Breast epithelium (tissue), 4 donors: ENCODE results near the gene SLC15A3. TPM values are rescaled to one million over a fixed set of nuclear protein-coding genes. Genes with fewer than 3 reads are reported as not detected.

Experiments used
- DNase-seq, 2 donors: peaks; one replicate each; pipeline ENCODE4 v3.0.0-alpha.2; 2019; ENCODE audit warnings: low spot score in 2 of 2
- H3K27ac ChIP-seq, 2 donors: fragments of 200-600 bp; sonication (generic) in 1 of 2; one replicate each; pipeline ENCODE4 v1.5.1; 2016 to 2019; ENCODE audit warnings: mild to moderate bottlenecking in 1 of 2
- H3K27me3 ChIP-seq, 2 donors: fragments of 200-600 bp; sonication (generic) in 1 of 2; one replicate each; pipeline versions ENCODE4 v1.5.1 to v1.6.0; 2017 to 2019; ENCODE audit warnings: control low read depth in 1 of 2, mild to moderate bottlenecking in 1 of 2
- H3K36me3 ChIP-seq: fragments of 200-600 bp; one replicate; pipeline ENCODE4 v1.5.1; 2019
- H3K4me1 ChIP-seq, 2 donors: fragments of 200-600 bp; sonication (generic); one replicate each; pipeline ENCODE4 v1.5.1; 2016 to 2019; ENCODE audit warnings: control low read depth in 1 of 2
- H3K4me3 ChIP-seq, 3 donors: fragments of 200-600 bp; sonication (generic); 1 replicate in 2 of 3; 2 replicates in 1 of 3; pipeline ENCODE4 v1.5.1; 2016 to 2019; ENCODE audit warnings: mild to moderate bottlenecking in 3 of 3, moderate library complexity in 2 of 3
- H3K9me3 ChIP-seq, 2 donors: fragments of 200-600 bp; sonication (generic) in 1 of 2; one replicate each; pipeline ENCODE4 v1.5.1; 2016 to 2019; ENCODE audit warnings: control low read depth in 1 of 2
- CTCF ChIP-seq, 3 donors: fragments of 450-650 bp; IDR thresholded peaks; one replicate each; pipeline ENCODE4 v1.5.1; 2016 to 2017; ENCODE audit warnings: antibody characterized with exemption in 3 of 3, mild to moderate bottlenecking in 3 of 3, moderate library complexity in 3 of 3
- POLR2A ChIP-seq: fragments of 450-650 bp; IDR thresholded peaks from one replicate; pipeline ENCODE4 v1.6.1; 2016; ENCODE audit warnings: antibody characterized with exemption, mild to moderate bottlenecking, moderate library complexity
- POLR2AphosphoS5 ChIP-seq, 3 donors: sonication (generic); formaldehyde crosslinking; IDR thresholded peaks; one replicate each; pipeline ENCODE4 v1.6.1; 2017; ENCODE audit warnings: antibody characterized with exemption in 3 of 3
- intact Hi-C: fragments of 100-400 bp; cut with DNase I; formaldehyde crosslinking; loops from one replicate; pipeline ENCODE4 v1.15.1; 2023; ENCODE audit warnings: low total_unique reads
- total RNA-seq, 3 donors: library from RNA; depleted of rRNA; stranded (reverse); fragments of >200 nt; gene quantifications; one replicate each; pipeline ENCODE4 v1.1.0, GENCODE V29; 2016

SLC15A3 gene
- total RNA-seq, 3 donors from 2014 or later, result 8.8 to 23.2 (median 20.8) TPM

- no peaks in the 10 kb centered on the region for H3K4me1 ChIP-seq
- no peak for TF ChIP-seq POLR2AphosphoS5 (IDR thresholded peaks at IDR 0.05)
- no peak for TF ChIP-seq CTCF (IDR thresholded peaks at IDR 0.05)
- no peak for TF ChIP-seq POLR2A
Observed at GRCh38 chr11:60931917-60932316, 20.1 kb downstream of the SLC15A3 start.

GRCh38 chr11:60930394-60930793 is 21.6 kb downstream of the SLC15A3 start:
- DNase-seq, result no peak
- H3K4me1 ChIP-seq, result no peaks in the 10 kb centered on the region
- TF ChIP-seq POLR2AphosphoS5 (IDR thresholded peaks at IDR 0.05) (no peak), CTCF (IDR thresholded peaks at IDR 0.05) (no peak), POLR2A (no peak)

More at GRCh38 chr11:60931917-60932316, 20.1 kb downstream of the SLC15A3 start:
- Histone ChIP-seq H3K27ac (no peak overlapping the region), H3K4me3 (no peak overlapping the region), H3K36me3 (no peaks in the 10 kb centered on the region), H3K9me3 (no peaks in the 10 kb centered on the region), H3K27me3 (no peaks in the 10 kb centered on the region)
- intact Hi-C loops, result no loop called here
- no peak for DNase-seq

GRCh38 chr11:60929764-60930163 is 22.2 kb downstream of the SLC15A3 start:
- H3K9me3 ChIP-seq, result no peaks in the 10 kb centered on the region
- H3K4me1 ChIP-seq, result no peaks in the 10 kb centered on the region
- H3K36me3 ChIP-seq, result no peaks in the 10 kb centered on the region
- H3K27ac ChIP-seq, result no peak overlapping the region
- TF ChIP-seq CTCF (IDR thresholded peaks at IDR 0.05), result no peak
- no peak for TF ChIP-seq POLR2A
- no peak for TF ChIP-seq POLR2AphosphoS5 (IDR thresholded peaks at IDR 0.05)
- intact Hi-C loops, result no loop called here
- DNase-seq, result no peak
- no peaks in the 10 kb centered on the region for H3K27me3 ChIP-seq
- H3K4me3 ChIP-seq, result no peak overlapping the region

More at GRCh38 chr11:60930394-60930793, 21.6 kb downstream of the SLC15A3 start:
- intact Hi-C loops, result no loop called here
- Histone ChIP-seq H3K4me3 (no peak overlapping the region), H3K36me3 (no peaks in the 10 kb centered on the region), H3K9me3 (no peaks in the 10 kb centered on the region), H3K27ac (no peak overlapping the region), H3K27me3 (no peaks in the 10 kb centered on the region)

GRCh38 chr11:60928563-60929001 is 23.4 kb downstream of the SLC15A3 start:
- no peaks in the 10 kb centered on the region for H3K4me1 ChIP-seq
- no peaks in the 10 kb centered on the region for H3K9me3 ChIP-seq
- H3K4me3 ChIP-seq, result no peak overlapping the region
- no peaks in the 10 kb centered on the region for H3K36me3 ChIP-seq
- no peak for DNase-seq
- TF ChIP-seq CTCF (IDR thresholded peaks at IDR 0.05) (no peak), POLR2A (no peak), POLR2AphosphoS5 (IDR thresholded peaks at IDR 0.05) (no peak)
- H3K27ac ChIP-seq, result no peak overlapping the region
- H3K27me3 ChIP-seq, result no peaks in the 10 kb centered on the region
- intact Hi-C loops, result no loop called here

GRCh38 chr11:60927600-60927999 is 24.4 kb downstream of the SLC15A3 start:
- Histone ChIP-seq H3K4me1 (no peaks in the 10 kb centered on the region), H3K4me3 (no peak overlapping the region), H3K36me3 (peaks cover under 1% of the 10 kb centered on the region), H3K9me3 (no peaks in the 10 kb centered on the region), H3K27ac (no peak overlapping the region), H3K27me3 (no peaks in the 10 kb centered on the region)
- peak; percentile 36 to 75 for DNase-seq
- intact Hi-C loops, result no loop called here
- TF ChIP-seq POLR2A (no peak), CTCF (IDR thresholded peaks at IDR 0.05) (peak in 1 of 3 donors; percentile 28), POLR2AphosphoS5 (IDR thresholded peaks at IDR 0.05) (no peak)
